ENCODE data around the gene FCN1. TPM values are rescaled to one million over a fixed set of nuclear protein-coding genes. Genes with fewer than 3 reads are reported as not detected.

Gene FCN1
- total RNA-seq, 1 donor from 2014 or later: not detected

GRCh38 chr9:134870746-134871662 is 46.7 kb downstream of the FCN1 start:
- Mint-ChIP-seq H3K4me1 (no peaks in the 10 kb centered on the region), H3K4me3 (no peak overlapping the region), H3K36me3 (no peaks in the 10 kb centered on the region), H3K27ac (no peak overlapping the region), H3K9me3 (peaks cover 2% of the 10 kb centered on the region), H3K27me3 (ENCODE audit: insufficient read depth, low read depth) (peaks cover 13% of the 10 kb centered on the region)
- no peak overlapping the region for H3K4me3 ChIP-seq
- H3K9me3 ChIP-seq (ENCODE audit: low read depth): no peaks in the 10 kb centered on the region
- no peak overlapping the region for H3K4me2 ChIP-seq
- no peaks in the 10 kb centered on the region for H3K36me3 ChIP-seq
- H3F3A ChIP-seq (ENCODE audit: low read depth): no peaks in the 10 kb centered on the region
- no peaks in the 10 kb centered on the region for H3K27me3 ChIP-seq
- no peak overlapping the region for H2AFZ ChIP-seq (replicated peaks)
- no peaks in the 10 kb centered on the region for H3K79me2 ChIP-seq (ENCODE audit: low read depth)
- no peak overlapping the region for H3K27ac ChIP-seq
- H3K4me1 ChIP-seq: no peaks in the 10 kb centered on the region
- TF ChIP-seq CTCF (IDR thresholded peaks at IDR 0.05) (no peak), EZH2 (IDR thresholded peaks at IDR 0.05) (no peak), EZH2phosphoT487 (IDR thresholded peaks at IDR 0.05) (no peak)
- no peak for DNase-seq (ENCODE audit: low spot score)
- H3K9ac ChIP-seq: no peak overlapping the region
- H4K20me1 ChIP-seq (ENCODE audit: low read depth): no peaks in the 10 kb centered on the region

- Mint-ChIP-seq H3K36me3 (no peaks in the 10 kb centered on the region), H3K27ac (no peak overlapping the region)
These were observed 47.4 kb downstream of the FCN1 start for GRCh38 chr9:134870301-134870694.

GRCh38 chr9:134869554-134870300 is 48.0 kb downstream of the FCN1 start:
- Mint-ChIP-seq H3K27me3 (ENCODE audit: insufficient read depth, low read depth) (peaks cover 13% of the 10 kb centered on the region), H3K4me3 (no peak overlapping the region), H3K4me1 (no peaks in the 10 kb centered on the region), H3K9me3 (peaks cover 2% of the 10 kb centered on the region), H3K27ac (peak overlapping the region; percentile 94), H3K36me3 (no peaks in the 10 kb centered on the region)
- no peak overlapping the region for H2AFZ ChIP-seq (replicated peaks)
- no peak for TF ChIP-seq CTCF (IDR thresholded peaks at IDR 0.05)
- no peak for TF ChIP-seq EZH2 (IDR thresholded peaks at IDR 0.05)
- TF ChIP-seq EZH2phosphoT487 (IDR thresholded peaks at IDR 0.05): no peak
- H3K4me2 ChIP-seq: no peak overlapping the region
- H3K79me2 ChIP-seq (ENCODE audit: low read depth): no peaks in the 10 kb centered on the region
- no peaks in the 10 kb centered on the region for H3K4me1 ChIP-seq
- H3K27me3 ChIP-seq: no peaks in the 10 kb centered on the region
- H3K36me3 ChIP-seq: no peaks in the 10 kb centered on the region
- no peaks in the 10 kb centered on the region for H3F3A ChIP-seq (ENCODE audit: low read depth)
- no peak overlapping the region for H3K9ac ChIP-seq
- H3K27ac ChIP-seq: no peak overlapping the region
- H3K9me3 ChIP-seq (ENCODE audit: low read depth): no peaks in the 10 kb centered on the region
- H4K20me1 ChIP-seq (ENCODE audit: low read depth): no peaks in the 10 kb centered on the region
- no peak for DNase-seq (ENCODE audit: low spot score)
- H3K4me3 ChIP-seq: no peak overlapping the region

More at GRCh38 chr9:134870301-134870694, 47.4 kb downstream of the FCN1 start:
- Histone ChIP-seq H3K9me3 (ENCODE audit: low read depth) (no peaks in the 10 kb centered on the region), H3K27ac (no peak overlapping the region), H4K20me1 (ENCODE audit: low read depth) (no peaks in the 10 kb centered on the region), H3K9ac (no peak overlapping the region), H3K4me3 (no peak overlapping the region), H3K27me3 (no peaks in the 10 kb centered on the region), H3K4me1 (no peaks in the 10 kb centered on the region), H3K4me2 (no peak overlapping the region), H3K79me2 (ENCODE audit: low read depth) (no peaks in the 10 kb centered on the region), H2AFZ (replicated peaks) (no peak overlapping the region), H3K36me3 (no peaks in the 10 kb centered on the region), H3F3A (ENCODE audit: low read depth) (no peaks in the 10 kb centered on the region)
- H3K9me3 Mint-ChIP-seq: peaks cover 2% of the 10 kb centered on the region
- no peak for DNase-seq (ENCODE audit: low spot score)
- peaks cover 13% of the 10 kb centered on the region for H3K27me3 Mint-ChIP-seq (ENCODE audit: insufficient read depth, low read depth)
- H3K4me3 Mint-ChIP-seq: no peak overlapping the region
- H3K4me1 Mint-ChIP-seq: no peaks in the 10 kb centered on the region
- no peak for TF ChIP-seq EZH2phosphoT487 (IDR thresholded peaks at IDR 0.05)
- no peak for TF ChIP-seq EZH2 (IDR thresholded peaks at IDR 0.05)
- TF ChIP-seq CTCF (IDR thresholded peaks at IDR 0.05): no peak
